ENCODE measurements around the gene TRIM33.

- no peak for TF ChIP-seq CTCF (IDR thresholded peaks at IDR 0.05; ENCODE audit: low read depth, low read length, poor library complexity, severe bottlenecking)
- TF ChIP-seq EZH2phosphoT487 (IDR thresholded peaks at IDR 0.05; ENCODE audit: borderline replicate concordance, low read length) = no peak
Observed at GRCh38 chr1:114377356-114377755, 133.6 kb downstream of the TRIM33 start.

All from DOHH2 (cell line).